HepG2 (cell line): ENCODE data around the gene MSI2.

Experiments used
- EZH2 ChIP-seq: conservative IDR thresholded peaks from 2 replicates; pipeline ENCODE4 v1.6.1; 2012; ENCODE audit warnings: mild to moderate bottlenecking, low read depth, low read length, moderate library complexity
- ZNF253 ChIP-seq: sonication (generic); formaldehyde crosslinking; IDR thresholded peaks from 2 replicates; pipeline ENCODE4 v1.8.0; 2022; ENCODE audit warnings: mild to moderate bottlenecking, missing genetic modification reagents, borderline replicate concordance
- ZNF816 ChIP-seq: sonication (generic); formaldehyde crosslinking; IDR thresholded peaks from 2 replicates; pipeline ENCODE4 v1.8.0; 2022; ENCODE audit warnings: missing genetic modification reagents, mild to moderate bottlenecking, borderline replicate concordance

- no peak for TF ChIP-seq EZH2
- no peak for TF ChIP-seq ZNF253
- TF ChIP-seq ZNF816 (CRISPR knock-in tag) = no peak
These were observed 255.9 kb downstream of the MSI2 start for GRCh38 chr17:57512258-57512657.
